HCT116 (cell line): ENCODE data around the gene KRTAP1-5. TPM values are rescaled to one million over a fixed set of nuclear protein-coding genes. Genes with fewer than 3 reads are reported as not detected.

Experiments
- ATAC-seq: fragments of 200-7000 bp; cut with Tn5 transposase; 2 replicates; pipeline ENCODE4 v1.9.1; 2020; ENCODE audit warnings: mild to moderate bottlenecking, moderate library complexity
- BruUV-seq: library from RNA; stranded (reverse); fragments of 400-500 nt; replicated peaks from 2 replicates; lab custom pipeline; 2021; lab: Mats Ljungman, UMichigan
- CTCF ChIA-PET: fragments of 300-600 bp; sonication (Branson Sonifier 250); formaldehyde crosslinking; loops from one replicate; lab custom pipeline; 2021; ENCODE audit warnings: antibody characterized with exemption; lab: Charles Lee
- POLR2A ChIA-PET: fragments of 300-600, 350-600 bp; sonication (Branson Sonifier 250); formaldehyde crosslinking; loops from one replicate; lab custom pipeline; 2021; ENCODE audit warnings: antibody characterized with exemption; lab: Charles Lee
- RAD21 ChIA-PET, 2 experiments: fragments of 300-600 bp; sonication (Branson Sonifier 250); formaldehyde crosslinking; loops; one replicate each; lab custom pipeline; 2023; ENCODE audit warnings: low total read pairs in 2 of 2; ENCODE audit not compliant: uncharacterized antibody in 2 of 2, unreplicated experiment in 2 of 2, low non-redundant PET in 1 of 2; lab: Charles Lee
- DNase-seq: peaks from one replicate; pipeline ENCODE4 v3.0.0-alpha.2; 2010; ENCODE audit warnings: low read depth, low spot score
- H2AFZ ChIP-seq: fragments of 200-600 bp; shearing (Covaris generic), sonication (generic); 2 replicates; pipeline ENCODE4 v1.6.1; 2017; ENCODE audit warnings: low read depth, mixed run types, mixed read lengths, antibody characterized with exemption, low read length; ENCODE audit not compliant: poor library complexity, severe bottlenecking
- H3K27ac ChIP-seq: 2 replicates; pipeline ENCODE4 v1.5.1; 2012; ENCODE audit warnings: low read depth, low read length
- H3K27me3 ChIP-seq: fragments of 200-600 bp; sonication (generic); 2 replicates; pipeline ENCODE4 v1.6.1; 2016; ENCODE audit warnings: mixed run types, low read length, mixed read lengths; ENCODE audit not compliant: insufficient read depth
- H3K36me3 ChIP-seq, 2 experiments: fragments of 200-500 bp in 1 of 2; fragments of 200-600 bp in 1 of 2; sonication (Bioruptor generic) in 1 of 2; sonication (generic) in 1 of 2; 2 replicates each; pipeline versions ENCODE4 v1.5.1 to v1.6.1; 2014 to 2016; ENCODE audit warnings: low read length in 2 of 2, inconsistent platforms in 1 of 2, mixed read lengths in 1 of 2, mixed run types in 1 of 2; ENCODE audit not compliant: insufficient read depth in 2 of 2, control insufficient read depth in 1 of 2
- H3K4me1 ChIP-seq, 2 experiments: fragments of 200-600 bp in 1 of 2; sonication (generic) in 1 of 2; 2 replicates each; pipeline versions ENCODE4 v1.5.1 to v1.6.1; 2012 to 2017; ENCODE audit warnings: low read length in 2 of 2, inconsistent platforms in 1 of 2, mild to moderate bottlenecking in 1 of 2, mixed read lengths in 1 of 2, mixed run types in 1 of 2, moderate library complexity in 1 of 2; ENCODE audit not compliant: insufficient read depth in 2 of 2, control insufficient read depth in 1 of 2
- H3K4me2 ChIP-seq: fragments of 200-600 bp; sonication (generic); 2 replicates; pipeline ENCODE4 v1.6.1; 2017; ENCODE audit warnings: mixed run types, low read length, mixed read lengths
- H3K4me3 ChIP-seq, 2 experiments: fragments of 200-600 bp in 1 of 2; sonication (generic) in 1 of 2; replicated peaks in 1 of 2; 2 replicates each; pipeline ENCODE4 v1.5.1; 2011 to 2016; ENCODE audit warnings: low read length in 2 of 2, control low read depth in 1 of 2, low read depth in 1 of 2, mild to moderate bottlenecking in 1 of 2, mixed read lengths in 1 of 2, mixed run types in 1 of 2
- H3K79me2 ChIP-seq: fragments of 200-600 bp; sonication (generic); 2 replicates; pipeline ENCODE4 v1.6.1; 2017; ENCODE audit warnings: mild to moderate bottlenecking, mixed run types, low read length, moderate library complexity, mixed read lengths; ENCODE audit not compliant: insufficient read depth
- H3K9ac ChIP-seq: fragments of 200-600 bp; sonication (generic); 2 replicates; pipeline ENCODE4 v1.6.1; 2016; ENCODE audit warnings: low read length, mixed read lengths
- H3K9me2 ChIP-seq: fragments of 200-600 bp; sonication (generic), shearing (Covaris generic); 2 replicates; pipeline ENCODE4 v1.6.1; 2017; ENCODE audit warnings: mixed run types, mild to moderate bottlenecking, moderate library complexity; ENCODE audit not compliant: insufficient read depth
- H3K9me3 ChIP-seq, 2 experiments: fragments of 200-500 bp in 1 of 2; fragments of 200-600 bp in 1 of 2; sonication (Bioruptor generic) in 1 of 2; sonication (generic) in 1 of 2; 2 replicates each; pipeline ENCODE4 v1.6.1; 2014 to 2017; ENCODE audit warnings: low read length in 2 of 2, mixed read lengths in 2 of 2, inconsistent platforms in 1 of 2, low read depth in 1 of 2, mild to moderate bottlenecking in 1 of 2, mixed run types in 1 of 2, moderate library complexity in 1 of 2; ENCODE audit not compliant: control insufficient read depth in 1 of 2, insufficient read depth in 1 of 2
- H4K20me1 ChIP-seq: fragments of 200-600 bp; sonication (generic), shearing (Covaris generic); 2 replicates; pipeline ENCODE4 v1.6.1; 2017; ENCODE audit warnings: mixed run types, mild to moderate bottlenecking, moderate library complexity; ENCODE audit not compliant: insufficient read depth
- CBX3 ChIP-seq: IDR thresholded peaks from 2 replicates; pipeline ENCODE4 v1.6.1; 2012; ENCODE audit warnings: low read depth
- CEBPB ChIP-seq: IDR thresholded peaks from 2 replicates; pipeline ENCODE4 v1.6.1; 2012; ENCODE audit warnings: low read depth
- EZH2phosphoT487 ChIP-seq: fragments of 200-600 bp; IDR thresholded peaks from 2 replicates; pipeline ENCODE4 v1.6.1; 2018; ENCODE audit warnings: antibody characterized with exemption, borderline replicate concordance
- FOSL1 ChIP-seq: IDR thresholded peaks from 2 replicates; pipeline ENCODE4 v1.6.1; 2012; ENCODE audit warnings: low read depth
- JUND ChIP-seq: IDR thresholded peaks from 2 replicates; pipeline ENCODE4 v1.6.1; 2012
- POLR2AphosphoS5 ChIP-seq: IDR thresholded peaks from 2 replicates; pipeline ENCODE4 v1.6.1; 2011; ENCODE audit warnings: mild to moderate bottlenecking, low read depth, low read length, moderate library complexity
- REST ChIP-seq: IDR thresholded peaks from 2 replicates; pipeline ENCODE4 v1.6.1; 2012; ENCODE audit warnings: low read depth
- SRF ChIP-seq: IDR thresholded peaks from 2 replicates; pipeline ENCODE4 v1.6.1; 2012; ENCODE audit warnings: low read depth
- TCF7L2 ChIP-seq: IDR thresholded peaks from 2 replicates; pipeline ENCODE4 v1.7.0; 2011; ENCODE audit warnings: borderline replicate concordance, inconsistent platforms; ENCODE audit not compliant: insufficient read depth, insufficient read length; ENCODE audit errors: extremely low read depth
- YY1 ChIP-seq: IDR thresholded peaks from 2 replicates; pipeline ENCODE4 v1.6.1; 2011; ENCODE audit warnings: low read length, low read depth, moderate library complexity, mild to moderate bottlenecking; ENCODE audit not compliant: insufficient replicate concordance; ENCODE audit errors: extremely low read depth
- ZFX ChIP-seq: fragments of 450-650 bp; IDR thresholded peaks from 2 replicates; pipeline ENCODE4 v1.6.1; 2017
- ZNF274 ChIP-seq: fragments of 200-500 bp; sonication (Bioruptor generic); IDR thresholded peaks from 2 replicates; pipeline ENCODE4 v1.6.1; 2014; ENCODE audit warnings: mild to moderate bottlenecking, low read depth, low read length, inconsistent platforms
- intact Hi-C: fragments of 100-400 bp; cut with micrococcal nuclease; formaldehyde crosslinking; loops from 2 replicates; pipeline ENCODE4 v1.10.0; 2022
- total RNA-seq: library from RNA; stranded (reverse); gene quantifications from one replicate; pipeline ENCODE4 v1.2.1, GENCODE V29; 2021; ENCODE audit not compliant: unreplicated experiment
- TF ChIP-seq, protein P1 (sequence below), 3 experiments: fragments of 200-600 bp in 1 of 3; sonication (generic) in 1 of 3; IDR thresholded peaks in 2 of 3; conservative IDR thresholded peaks in 1 of 3; 2 replicates each; pipeline ENCODE4 v1.5.1; 2012 to 2017; ENCODE audit warnings: low read depth in 2 of 3, low read length in 2 of 3, antibody characterized with exemption in 1 of 3, borderline replicate concordance in 1 of 3, control low read depth in 1 of 3, mild to moderate bottlenecking in 1 of 3, mixed read lengths in 1 of 3, mixed run types in 1 of 3, moderate library complexity in 1 of 3; ENCODE audit not compliant: insufficient read depth in 1 of 3
- TF ChIP-seq, protein P2 (sequence below): IDR thresholded peaks from 2 replicates; pipeline ENCODE4 v1.6.1; 2012

Gene KRTAP1-5
- total RNA-seq, 1 experiment from 2014 or later = not detected

DNA sequence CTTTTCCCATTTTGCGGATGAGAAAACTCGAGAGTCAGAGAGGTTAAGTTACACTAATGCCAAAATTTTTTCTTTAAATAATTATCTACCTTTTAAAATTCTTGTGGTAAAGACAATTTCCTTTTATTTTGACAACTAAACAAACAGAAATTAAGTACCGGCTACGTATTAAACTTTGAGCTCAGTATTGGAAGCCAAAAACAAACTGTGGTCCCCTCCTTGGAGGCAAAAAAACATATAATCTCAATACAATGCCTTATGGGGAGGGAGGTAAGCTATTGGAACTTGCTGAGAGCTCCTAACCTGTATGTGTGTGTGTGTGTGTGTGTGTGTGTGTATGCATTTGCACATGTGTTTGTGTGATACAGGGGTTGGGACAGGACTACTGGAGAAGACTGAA is 36.4 kb upstream of the KRTAP1-5 start:
- Histone ChIP-seq H2AFZ (no peak overlapping the region), H3K9ac (0 out of 2 replicates have a peak overlapping the region, but pooled peaks have one; percentile 2), H3K36me3 (peaks cover 0 to 12% of the 10 kb centered on the region in 2 experiments; a peak in 1 of 4 replicates), H3K9me2 (no peaks in the 10 kb centered on the region), H3K27ac (0 out of 2 replicates have a peak overlapping the region, but pooled peaks have one; percentile 9), H3K4me2 (no peak overlapping the region), H3K79me2 (no peaks in the 10 kb centered on the region), H3K4me1 (peaks cover 47 to 88% of the 10 kb centered on the region in 2 experiments), H3K9me3 (no peaks in the 10 kb centered on the region; a peak in 1 of 4 replicates), H4K20me1 (no peaks in the 10 kb centered on the region), H3K4me3 (no peak overlapping the region), H3K27me3 (no peaks in the 10 kb centered on the region)
- TF ChIP-seq JUND (no peak), YY1 (no peak), FOSL1 (no peak), EZH2phosphoT487 (no peak), REST (no peak), ZFX (no peak), TCF7L2 (no peak), SRF (no peak), CEBPB (no peak), CBX3 (no peak), POLR2AphosphoS5 (no peak), ZNF274 (no peak)
- TF ChIP-seq, protein P1, sequence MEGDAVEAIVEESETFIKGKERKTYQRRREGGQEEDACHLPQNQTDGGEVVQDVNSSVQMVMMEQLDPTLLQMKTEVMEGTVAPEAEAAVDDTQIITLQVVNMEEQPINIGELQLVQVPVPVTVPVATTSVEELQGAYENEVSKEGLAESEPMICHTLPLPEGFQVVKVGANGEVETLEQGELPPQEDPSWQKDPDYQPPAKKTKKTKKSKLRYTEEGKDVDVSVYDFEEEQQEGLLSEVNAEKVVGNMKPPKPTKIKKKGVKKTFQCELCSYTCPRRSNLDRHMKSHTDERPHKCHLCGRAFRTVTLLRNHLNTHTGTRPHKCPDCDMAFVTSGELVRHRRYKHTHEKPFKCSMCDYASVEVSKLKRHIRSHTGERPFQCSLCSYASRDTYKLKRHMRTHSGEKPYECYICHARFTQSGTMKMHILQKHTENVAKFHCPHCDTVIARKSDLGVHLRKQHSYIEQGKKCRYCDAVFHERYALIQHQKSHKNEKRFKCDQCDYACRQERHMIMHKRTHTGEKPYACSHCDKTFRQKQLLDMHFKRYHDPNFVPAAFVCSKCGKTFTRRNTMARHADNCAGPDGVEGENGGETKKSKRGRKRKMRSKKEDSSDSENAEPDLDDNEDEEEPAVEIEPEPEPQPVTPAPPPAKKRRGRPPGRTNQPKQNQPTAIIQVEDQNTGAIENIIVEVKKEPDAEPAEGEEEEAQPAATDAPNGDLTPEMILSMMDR (IDR thresholded peaks at IDR 0.05 in 2 of 3, conservative IDR thresholded peaks at IDR 0.05 in 1 of 3; ENCODE audit: borderline replicate concordance in 1 of 3, insufficient read depth in 1 of 3, low read depth in 2 of 3, low read length in 2 of 3) = no peak
- TF ChIP-seq, protein P2, sequence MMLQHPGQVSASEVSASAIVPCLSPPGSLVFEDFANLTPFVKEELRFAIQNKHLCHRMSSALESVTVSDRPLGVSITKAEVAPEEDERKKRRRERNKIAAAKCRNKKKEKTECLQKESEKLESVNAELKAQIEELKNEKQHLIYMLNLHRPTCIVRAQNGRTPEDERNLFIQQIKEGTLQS = no peak
- CTCF ChIA-PET = no interaction called here
- ATAC-seq = no peak
- RAD21 ChIA-PET = no interaction called here
- no TSS peak for BruUV-seq
- no peak for DNase-seq
- POLR2A ChIA-PET = no interaction called here
- intact Hi-C loops = no loop called here
